PFSK-1 (cell line): Measurements from ENCODE around the gene NPPA.

Experiments used
- FOXP2 ChIP-seq: optimal IDR thresholded peaks from 2 replicates; pipeline ENCODE3; 2011; ENCODE audit warnings: borderline replicate concordance, control low read depth, inconsistent platforms; ENCODE audit not compliant: insufficient read depth; ENCODE audit errors: extremely low read length, extremely low read depth
- POLR2AphosphoS5 ChIP-seq: IDR thresholded peaks from 2 replicates; pipeline ENCODE4 v1.6.1; 2012; ENCODE audit warnings: low read depth, mild to moderate bottlenecking, control low read depth, low read length, moderate library complexity
- SIN3A ChIP-seq: IDR thresholded peaks from 2 replicates; pipeline ENCODE4 v1.6.1; 2012; ENCODE audit warnings: mild to moderate bottlenecking, low read length, moderate library complexity, borderline replicate concordance; ENCODE audit not compliant: insufficient read depth
- TAF1 ChIP-seq: IDR thresholded peaks from 2 replicates; pipeline ENCODE4 v1.6.1; 2012; ENCODE audit warnings: low read length, control low read depth, borderline replicate concordance; ENCODE audit not compliant: insufficient read depth
- TF ChIP-seq, protein P1 (sequence below), 2 experiments: IDR thresholded peaks; 2 replicates each; pipeline versions ENCODE4 v1.6.1 to v1.8.0; 2011 to 2012; ENCODE audit warnings: low read depth in 2 of 2, low read length in 2 of 2, control low read depth in 1 of 2, inconsistent platforms in 1 of 2, mild to moderate bottlenecking in 1 of 2, moderate library complexity in 1 of 2; ENCODE audit not compliant: insufficient read depth in 1 of 2

NPPA gene

DNA sequence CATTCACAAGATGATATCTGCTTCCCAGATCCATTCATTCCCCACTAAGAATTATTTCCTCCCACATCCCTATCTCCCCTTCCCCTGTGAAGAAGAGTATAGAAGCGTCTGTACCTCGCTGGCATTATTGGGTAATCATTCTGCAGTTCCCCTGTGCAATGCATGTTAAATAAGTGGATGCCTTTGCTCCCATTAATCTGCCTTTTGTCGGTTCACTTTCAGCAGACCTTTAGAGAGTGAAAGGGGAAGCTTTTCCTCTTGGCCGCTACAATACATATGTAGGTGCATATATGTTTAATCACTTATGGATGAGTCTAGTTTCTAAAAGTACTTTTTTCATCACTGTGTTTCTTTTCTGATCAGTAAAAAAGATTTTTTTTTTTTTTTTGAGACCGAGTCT, 34.6 kb downstream of the NPPA start:
- no peak for TF ChIP-seq POLR2AphosphoS5
- no peak for TF ChIP-seq TAF1
- no peak for TF ChIP-seq SIN3A
- TF ChIP-seq FOXP2: no peak
- TF ChIP-seq, protein P1, sequence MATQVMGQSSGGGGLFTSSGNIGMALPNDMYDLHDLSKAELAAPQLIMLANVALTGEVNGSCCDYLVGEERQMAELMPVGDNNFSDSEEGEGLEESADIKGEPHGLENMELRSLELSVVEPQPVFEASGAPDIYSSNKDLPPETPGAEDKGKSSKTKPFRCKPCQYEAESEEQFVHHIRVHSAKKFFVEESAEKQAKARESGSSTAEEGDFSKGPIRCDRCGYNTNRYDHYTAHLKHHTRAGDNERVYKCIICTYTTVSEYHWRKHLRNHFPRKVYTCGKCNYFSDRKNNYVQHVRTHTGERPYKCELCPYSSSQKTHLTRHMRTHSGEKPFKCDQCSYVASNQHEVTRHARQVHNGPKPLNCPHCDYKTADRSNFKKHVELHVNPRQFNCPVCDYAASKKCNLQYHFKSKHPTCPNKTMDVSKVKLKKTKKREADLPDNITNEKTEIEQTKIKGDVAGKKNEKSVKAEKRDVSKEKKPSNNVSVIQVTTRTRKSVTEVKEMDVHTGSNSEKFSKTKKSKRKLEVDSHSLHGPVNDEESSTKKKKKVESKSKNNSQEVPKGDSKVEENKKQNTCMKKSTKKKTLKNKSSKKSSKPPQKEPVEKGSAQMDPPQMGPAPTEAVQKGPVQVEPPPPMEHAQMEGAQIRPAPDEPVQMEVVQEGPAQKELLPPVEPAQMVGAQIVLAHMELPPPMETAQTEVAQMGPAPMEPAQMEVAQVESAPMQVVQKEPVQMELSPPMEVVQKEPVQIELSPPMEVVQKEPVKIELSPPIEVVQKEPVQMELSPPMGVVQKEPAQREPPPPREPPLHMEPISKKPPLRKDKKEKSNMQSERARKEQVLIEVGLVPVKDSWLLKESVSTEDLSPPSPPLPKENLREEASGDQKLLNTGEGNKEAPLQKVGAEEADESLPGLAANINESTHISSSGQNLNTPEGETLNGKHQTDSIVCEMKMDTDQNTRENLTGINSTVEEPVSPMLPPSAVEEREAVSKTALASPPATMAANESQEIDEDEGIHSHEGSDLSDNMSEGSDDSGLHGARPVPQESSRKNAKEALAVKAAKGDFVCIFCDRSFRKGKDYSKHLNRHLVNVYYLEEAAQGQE (IDR thresholded peaks at IDR 0.05; ENCODE audit: insufficient read depth in 1 of 2, low read depth in 2 of 2, low read length in 2 of 2): no peak

DNA sequence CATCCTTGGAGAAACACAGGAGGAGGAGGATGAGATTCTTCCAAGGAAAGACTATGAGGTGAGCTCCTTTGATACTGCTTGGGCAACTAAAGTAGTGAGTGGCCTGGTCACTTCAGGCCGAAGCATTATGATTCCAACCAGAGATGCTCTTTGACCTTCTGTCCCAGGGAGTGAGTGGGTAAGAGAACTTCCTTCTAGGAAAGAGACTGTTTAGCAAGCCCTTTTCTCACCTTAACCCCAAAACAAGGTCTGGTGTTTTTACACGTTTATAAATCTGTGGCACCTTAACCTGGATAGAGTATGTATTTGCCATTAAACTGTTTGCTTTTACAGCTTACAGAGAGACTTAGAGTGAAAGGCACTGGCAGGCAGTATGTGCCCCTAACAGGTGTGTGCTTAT, 40.5 kb downstream of the NPPA start:
- TF ChIP-seq SIN3A: no peak
- TF ChIP-seq POLR2AphosphoS5: no peak
- no peak for TF ChIP-seq FOXP2
- TF ChIP-seq, protein P1 (IDR thresholded peaks at IDR 0.05; ENCODE audit: insufficient read depth in 1 of 2, low read depth in 2 of 2, low read length in 2 of 2): no peak
- TF ChIP-seq TAF1: no peak

DNA sequence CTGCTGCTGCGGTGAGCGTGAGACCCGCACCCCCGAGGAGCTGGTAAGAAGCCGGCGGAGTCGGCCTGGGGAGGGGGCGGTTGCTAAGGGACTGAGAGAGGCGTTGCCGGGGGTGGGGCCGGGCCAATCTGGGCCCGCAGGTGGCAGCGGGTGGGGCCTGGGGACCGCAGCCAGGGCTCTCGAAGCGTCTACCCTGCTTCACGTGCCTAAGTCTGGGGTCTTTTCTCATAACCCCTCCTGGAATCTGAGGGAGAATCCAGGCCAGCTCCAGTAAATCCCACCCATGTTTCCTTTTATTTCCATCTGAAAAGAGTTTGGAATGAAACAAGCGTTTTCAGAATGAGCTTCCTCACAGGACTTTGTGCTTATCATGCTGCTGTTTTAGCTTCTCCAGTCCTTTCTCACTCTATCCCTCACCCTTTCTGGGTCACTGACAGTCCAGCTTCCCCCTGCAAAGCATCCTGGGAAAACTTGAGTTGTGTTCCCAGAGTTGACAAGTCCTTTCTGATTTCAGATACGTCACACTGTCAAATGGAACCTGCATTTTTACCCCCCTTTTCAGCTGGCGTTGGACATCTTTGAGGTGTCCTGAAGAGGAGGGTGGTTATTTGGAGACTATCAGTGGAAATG, 41.2 kb downstream of the NPPA start:
- TF ChIP-seq FOXP2 (no peak), SIN3A (peak; percentile 14; the same call in 1 of the 2 replicates)

DNA sequence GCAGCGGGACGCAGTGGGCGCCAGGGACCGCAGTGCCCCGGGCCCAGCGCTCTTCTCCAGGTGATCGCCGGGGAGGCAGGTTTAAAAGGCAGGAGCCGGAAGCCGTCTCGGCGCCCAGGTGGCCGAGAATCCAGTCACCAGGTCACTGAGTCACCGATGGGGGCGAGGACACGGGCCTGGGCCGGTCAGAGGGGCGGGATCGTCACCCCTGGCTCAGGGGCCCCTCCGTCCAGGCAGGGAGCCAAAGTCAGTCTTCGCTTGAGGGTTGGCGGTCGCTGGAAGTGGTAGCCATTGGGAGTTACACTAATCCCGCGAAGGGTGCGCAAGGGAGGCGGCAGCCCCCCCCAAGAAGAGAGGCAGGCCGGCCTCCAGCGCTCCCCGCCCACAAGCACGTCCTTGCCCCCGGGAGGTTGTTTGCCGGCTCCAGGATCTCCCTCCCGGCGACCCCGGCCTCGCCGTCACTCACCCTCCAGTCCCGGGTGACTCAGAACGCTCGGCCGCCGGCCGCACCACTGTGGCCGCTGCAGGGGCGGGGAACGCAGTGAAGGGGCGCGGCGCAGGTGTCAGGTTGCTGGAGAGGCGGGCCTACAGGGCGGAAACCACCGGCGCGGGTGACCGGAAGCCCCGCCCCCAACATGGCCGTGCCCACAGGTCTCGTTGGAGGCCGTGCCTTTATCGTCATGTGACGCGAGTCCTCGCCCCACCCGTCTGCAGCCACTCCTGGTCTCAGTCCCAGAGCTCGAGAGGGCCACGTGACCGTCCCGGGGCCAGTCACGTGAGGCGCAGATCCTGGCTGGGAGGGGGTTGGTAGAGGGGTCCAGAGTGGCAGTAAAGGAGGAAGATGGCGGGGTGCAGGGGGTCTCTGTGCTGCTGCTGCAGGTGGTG, 41.9 kb downstream of the NPPA start, which contains the start of the genes CLCN6 and MTHFR:
TSS of gene CLCN6 (plus strand) at position 770 of the 885 bp plus-strand sequence. CDS start at position 842, 72 bp downstream.
TSS of gene MTHFR (minus strand) at position 543 of the 885 bp plus-strand sequence. CDS start 2,848 bp downstream, outside the sequence.
- TF ChIP-seq, protein P1 (IDR thresholded peaks at IDR 0.05; ENCODE audit: insufficient read depth in 1 of 2, low read depth in 2 of 2, low read length in 2 of 2): no peak
- TF ChIP-seq TAF1 (0 out of 2 replicates have a peak, but pooled peaks have one; percentile 48), SIN3A (peak; percentile 56), POLR2AphosphoS5 (peak; percentile 77), FOXP2 (peak; percentile 76)

DNA sequence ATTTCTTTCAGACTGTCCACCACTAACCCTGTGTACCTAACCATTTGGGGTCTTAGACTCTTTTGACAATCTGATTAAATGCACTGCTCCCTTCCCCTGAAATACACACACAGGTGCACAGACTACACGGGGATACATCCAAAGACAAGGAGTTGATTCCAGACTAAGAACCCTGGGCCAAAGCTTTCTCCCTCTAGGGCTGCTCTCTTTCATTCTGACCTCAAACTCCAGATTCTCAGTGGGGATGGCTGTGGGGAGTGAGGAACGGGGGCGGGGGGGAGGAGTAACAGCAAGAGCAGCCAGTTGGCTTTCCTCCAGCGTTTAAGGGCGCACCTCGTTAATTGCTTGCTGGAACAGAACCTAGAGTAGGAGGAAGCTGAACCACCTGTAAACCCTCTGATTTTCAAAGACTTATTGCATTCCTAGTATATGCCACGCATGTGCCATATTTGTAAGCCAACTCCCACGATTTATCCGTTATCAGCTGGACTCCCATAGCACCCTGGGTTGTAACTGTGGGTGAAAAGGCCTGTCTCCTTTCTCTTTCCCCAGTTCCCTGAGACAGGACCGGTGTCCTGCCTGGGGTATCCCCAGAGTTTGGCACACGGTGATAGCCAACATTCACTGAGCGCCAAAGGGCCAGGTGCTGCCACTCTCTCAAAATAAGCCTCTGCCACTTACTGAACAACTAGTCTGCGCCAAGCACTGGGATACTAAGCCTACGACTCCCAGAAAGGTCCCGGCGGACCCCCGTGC, 42.7 kb downstream of the NPPA start:
- TF ChIP-seq SIN3A (no peak), FOXP2 (no peak), POLR2AphosphoS5 (no peak), TAF1 (no peak)
- TF ChIP-seq, protein P1 (IDR thresholded peaks at IDR 0.05; ENCODE audit: insufficient read depth in 1 of 2, low read depth in 2 of 2, low read length in 2 of 2): no peak
